Measurements from ENCODE around the gene ZNF195.
"Not testable (repeated sequence)": the region's sequence is repeated elsewhere in the genome, so short reads cannot be mapped to it uniquely, and the experiment has no call there.

- not testable (repeated sequence) for TF ChIP-seq YY1 (IDR thresholded peaks at IDR 0.05; ENCODE audit: insufficient read depth, insufficient read length); ZNF274 (IDR thresholded peaks at IDR 0.05; ENCODE audit: low read depth, low read length); SUZ12 (IDR thresholded peaks at IDR 0.05; ENCODE audit: extremely low read depth, insufficient read depth, insufficient read length)
These were observed 52.5 kb downstream of the ZNF195 start for GRCh38 chr11:3326450-3326849.
